HepG2 (cell line): ENCODE results near the gene ITGB6.

Experiments
- CTCF ChIP-seq: sonication (generic); formaldehyde crosslinking; IDR thresholded peaks from 2 replicates; pipeline ENCODE4 v1.5.0; 2020; ENCODE audit warnings: mild to moderate bottlenecking, missing genetic modification reagents, moderate library complexity
- POLR2AphosphoS2 ChIP-seq: IDR thresholded peaks from 2 replicates; pipeline ENCODE4 v1.6.1; 2011; ENCODE audit warnings: low read depth, low read length, improper control_type of control experiment
- SALL2 ChIP-seq: sonication (generic); formaldehyde crosslinking; IDR thresholded peaks from 2 replicates; pipeline ENCODE4 v1.8.1; 2023; ENCODE audit warnings: mild to moderate bottlenecking, missing genetic modification reagents, inconsistent platforms
- SRF ChIP-seq: IDR thresholded peaks from 2 replicates; pipeline ENCODE4 v1.6.1; 2011; ENCODE audit warnings: mild to moderate bottlenecking, low read depth, low read length, moderate library complexity
- TBP ChIP-seq: sonication (generic); formaldehyde crosslinking; IDR thresholded peaks from 2 replicates; pipeline ENCODE4 v1.5.0; 2020; ENCODE audit warnings: missing genetic modification reagents
- TEAD2 ChIP-seq: sonication (generic); formaldehyde crosslinking; IDR thresholded peaks from 2 replicates; pipeline ENCODE4 v1.9.0; 2021; ENCODE audit warnings: missing genetic modification reagents
- ZNF646 ChIP-seq: sonication (generic); formaldehyde crosslinking; IDR thresholded peaks from 2 replicates; pipeline ENCODE4 v1.9.0; 2021; ENCODE audit warnings: mild to moderate bottlenecking, missing genetic modification reagents
- TF ChIP-seq, protein P1 (sequence below): sonication (generic); formaldehyde crosslinking; IDR thresholded peaks from 2 replicates; pipeline ENCODE4 v1.4.0; 2020; ENCODE audit warnings: missing genetic modification reagents
- TF ChIP-seq, protein P2 (sequence below): sonication (generic); formaldehyde crosslinking; IDR thresholded peaks from 2 replicates; pipeline ENCODE4 v1.5.1; 2020; ENCODE audit warnings: missing genetic modification reagents, mild to moderate bottlenecking, borderline replicate concordance

DNA sequence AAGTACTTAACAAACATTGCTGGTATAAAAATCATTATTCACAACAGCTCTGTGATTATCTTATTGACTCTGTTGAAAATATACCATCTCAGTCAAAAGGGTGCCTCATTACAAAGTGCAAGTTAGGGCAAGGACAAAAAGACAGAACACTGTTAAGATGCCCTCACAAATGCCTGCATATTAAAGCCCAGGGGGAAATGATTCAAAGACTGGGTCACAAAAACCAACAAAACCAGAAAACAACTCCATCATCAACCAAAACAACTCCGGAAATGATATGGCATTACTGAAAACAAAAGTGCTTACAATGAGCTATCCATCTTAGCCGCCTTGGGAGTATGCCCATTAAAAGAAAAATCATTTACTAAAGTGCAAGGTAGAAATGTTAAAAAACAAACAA is 147.5 kb downstream of the ITGB6 start:
- TF ChIP-seq, protein P1, sequence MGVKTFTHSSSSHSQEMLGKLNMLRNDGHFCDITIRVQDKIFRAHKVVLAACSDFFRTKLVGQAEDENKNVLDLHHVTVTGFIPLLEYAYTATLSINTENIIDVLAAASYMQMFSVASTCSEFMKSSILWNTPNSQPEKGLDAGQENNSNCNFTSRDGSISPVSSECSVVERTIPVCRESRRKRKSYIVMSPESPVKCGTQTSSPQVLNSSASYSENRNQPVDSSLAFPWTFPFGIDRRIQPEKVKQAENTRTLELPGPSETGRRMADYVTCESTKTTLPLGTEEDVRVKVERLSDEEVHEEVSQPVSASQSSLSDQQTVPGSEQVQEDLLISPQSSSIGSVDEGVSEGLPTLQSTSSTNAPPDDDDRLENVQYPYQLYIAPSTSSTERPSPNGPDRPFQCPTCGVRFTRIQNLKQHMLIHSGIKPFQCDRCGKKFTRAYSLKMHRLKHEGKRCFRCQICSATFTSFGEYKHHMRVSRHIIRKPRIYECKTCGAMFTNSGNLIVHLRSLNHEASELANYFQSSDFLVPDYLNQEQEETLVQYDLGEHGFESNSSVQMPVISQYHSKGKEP (CRISPR knock-in tag) = no peak
- TF ChIP-seq SALL2 (CRISPR knock-in tag) (no peak), POLR2AphosphoS2 (no peak), TBP (no peak), TEAD2 (CRISPR knock-in tag) (no peak), CTCF (CRISPR knock-in tag) (no peak), SRF (no peak), ZNF646 (CRISPR knock-in tag) (no peak)
- TF ChIP-seq, protein P2, sequence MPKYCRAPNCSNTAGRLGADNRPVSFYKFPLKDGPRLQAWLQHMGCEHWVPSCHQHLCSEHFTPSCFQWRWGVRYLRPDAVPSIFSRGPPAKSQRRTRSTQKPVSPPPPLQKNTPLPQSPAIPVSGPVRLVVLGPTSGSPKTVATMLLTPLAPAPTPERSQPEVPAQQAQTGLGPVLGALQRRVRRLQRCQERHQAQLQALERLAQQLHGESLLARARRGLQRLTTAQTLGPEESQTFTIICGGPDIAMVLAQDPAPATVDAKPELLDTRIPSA (CRISPR knock-in tag) = no peak
